NCI-H524 treated with DMSO at 0.1 percent for 48 hours (cell line): ENCODE measurements around the gene TMEM14A.
"Not testable (repeated sequence)": the region's sequence is repeated elsewhere in the genome, so short reads cannot be mapped to it uniquely, and the experiment has no call there.

ENCODE experiments used
- DNase-seq: peaks from one replicate; lab custom pipeline; 2025; lab: John Stamatoyannopoulos, UW

The TMEM14A gene, protein sequence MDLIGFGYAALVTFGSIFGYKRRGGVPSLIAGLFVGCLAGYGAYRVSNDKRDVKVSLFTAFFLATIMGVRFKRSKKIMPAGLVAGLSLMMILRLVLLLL

GRCh38 chr6:52670502-52671409 is at the start of gene TMEM14A:
TSS of gene TMEM14A (plus strand) at chr6:52671113. CDS start at chr6:52677103, 5,990 bp downstream.
- DNase-seq = peak; percentile 74

DNA sequence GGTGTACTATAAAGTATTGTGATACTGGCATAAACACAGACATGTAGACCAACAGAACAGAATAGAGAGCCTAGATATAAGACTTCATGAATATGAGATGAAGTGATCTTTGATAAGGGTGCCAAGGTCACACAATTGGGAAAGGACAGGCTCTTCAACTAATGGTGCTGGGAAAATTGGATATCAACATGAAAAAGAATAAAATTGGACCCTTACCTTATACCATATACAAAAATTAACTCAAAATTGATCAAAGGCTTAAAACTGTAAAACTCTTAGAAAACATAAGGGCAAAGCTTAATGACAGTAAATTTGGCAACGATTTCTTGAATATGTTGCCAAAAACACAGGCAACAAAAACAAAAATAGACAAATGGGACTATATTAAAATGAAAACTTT is 49.3 kb upstream of the TMEM14A start:
- no peak for DNase-seq

- no peak for DNase-seq
These were observed 48.1 kb upstream of the TMEM14A start for GRCh38 chr6:52622810-52623209.

GRCh38 chr6:52632011-52632410 is 38.9 kb upstream of the TMEM14A start:
- DNase-seq = no peak

- DNase-seq = no peak
These were observed 36.7 kb upstream of the TMEM14A start for GRCh38 chr6:52634211-52634610.

DNA sequence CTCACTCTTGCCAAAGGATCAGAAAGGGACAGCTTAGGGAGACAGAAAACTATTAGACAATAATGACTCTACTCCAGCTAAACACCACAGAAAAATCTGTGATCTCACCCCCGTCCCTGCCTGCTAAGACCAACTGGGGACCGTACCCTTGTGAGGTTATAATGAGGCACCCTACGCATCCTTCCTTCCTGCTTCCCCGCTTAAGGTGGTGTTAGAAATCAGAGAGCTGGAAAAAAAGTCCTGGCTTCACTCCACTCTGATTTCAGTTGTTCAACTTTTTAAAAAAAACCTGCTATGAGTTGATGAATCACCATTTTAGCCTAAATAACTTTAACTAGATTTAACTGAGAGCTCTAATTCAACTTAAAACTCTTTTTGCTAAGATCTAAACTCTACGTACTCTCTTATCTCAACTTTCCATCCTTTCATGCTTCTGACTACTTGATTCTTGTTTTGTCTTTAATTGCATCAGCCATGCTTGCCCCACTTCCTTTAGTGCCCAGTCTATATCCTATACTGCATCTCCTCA is 35.8 kb upstream of the TMEM14A start:
- DNase-seq = no peak

DNA sequence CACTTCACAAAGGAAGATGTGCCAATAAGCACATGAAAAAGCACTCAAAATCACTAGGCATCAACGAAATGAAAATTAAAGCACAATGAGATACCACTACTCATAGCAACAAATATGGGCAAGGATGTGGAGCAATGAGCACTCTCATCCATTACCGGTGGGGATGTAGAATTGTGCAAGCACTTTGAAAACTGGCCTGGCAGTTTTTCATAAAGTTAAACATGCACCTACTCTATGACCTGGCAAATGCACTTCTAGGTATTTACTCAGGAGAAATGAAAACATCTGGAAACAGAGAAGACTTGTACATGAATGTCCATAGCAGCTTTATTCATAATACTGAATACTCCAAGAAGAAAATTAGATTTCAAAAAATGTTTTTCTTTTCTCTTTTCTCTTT is 34.1 kb upstream of the TMEM14A start:
- no peak for DNase-seq

DNA sequence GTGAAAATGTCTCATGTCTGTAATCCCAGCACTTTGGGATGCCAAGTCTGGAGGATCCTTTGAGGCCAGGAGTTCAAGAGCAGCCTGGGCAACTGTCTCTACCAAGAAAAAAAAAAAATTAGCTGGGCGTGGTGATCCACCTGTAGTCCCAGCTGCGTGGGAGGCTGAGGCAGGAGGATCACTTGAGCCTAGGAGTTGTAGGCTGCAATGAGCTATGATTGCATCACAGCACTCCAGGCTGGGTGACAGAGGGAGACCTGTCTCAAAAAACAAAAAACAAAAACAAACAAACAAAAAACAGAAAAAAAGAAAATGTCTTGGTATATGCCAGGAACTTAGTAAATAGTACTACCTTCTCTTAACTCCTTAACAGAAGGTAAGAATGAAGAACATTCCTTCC is 31.4 kb upstream of the TMEM14A start:
- no peak for DNase-seq

GRCh38 chr6:52640170-52640569 is 30.7 kb upstream of the TMEM14A start:
- peak; percentile 3 for DNase-seq

- DNase-seq = peak; percentile 57
These were observed 30.0 kb upstream of the TMEM14A start for GRCh38 chr6:52640916-52641315.

DNA sequence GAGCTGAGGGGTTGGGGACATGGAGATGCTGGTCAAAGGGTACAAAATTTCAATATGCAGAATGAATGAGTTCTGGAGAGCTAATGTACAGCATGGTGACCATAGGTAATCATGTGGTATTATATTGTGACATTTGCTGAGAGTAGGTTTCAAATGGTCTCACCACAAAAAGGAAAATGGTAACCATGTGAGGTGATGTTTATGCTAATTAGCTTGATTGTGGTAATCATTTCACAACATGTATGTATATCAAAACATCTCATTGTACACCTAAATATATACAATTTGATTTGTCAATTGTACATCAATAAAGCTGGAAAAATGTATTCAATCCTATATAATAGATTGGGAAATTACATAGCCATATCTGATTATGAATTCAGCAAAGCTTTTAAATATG is 29.5 kb upstream of the TMEM14A start:
- no peak for DNase-seq

DNA sequence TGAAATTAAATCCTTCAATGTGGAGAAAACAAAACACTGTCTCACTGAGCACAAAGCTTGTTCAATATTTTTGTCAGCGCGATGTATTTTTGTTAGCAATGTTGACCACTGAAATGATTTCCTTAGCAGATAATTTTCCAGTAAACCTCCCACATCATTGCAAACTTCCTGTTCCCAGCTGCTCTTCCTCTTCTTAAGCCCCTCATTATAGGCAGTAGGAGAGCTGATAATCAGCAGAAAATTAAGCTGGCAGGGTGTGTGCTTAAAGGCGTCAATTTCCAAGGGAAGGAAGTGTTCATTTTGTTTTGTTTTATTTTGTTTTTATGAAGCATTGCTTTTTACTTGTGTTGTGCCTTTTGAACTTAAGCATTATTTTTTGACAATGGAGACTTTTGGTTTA is 29.1 kb upstream of the TMEM14A start:
- DNase-seq = peak; percentile 78

DNA sequence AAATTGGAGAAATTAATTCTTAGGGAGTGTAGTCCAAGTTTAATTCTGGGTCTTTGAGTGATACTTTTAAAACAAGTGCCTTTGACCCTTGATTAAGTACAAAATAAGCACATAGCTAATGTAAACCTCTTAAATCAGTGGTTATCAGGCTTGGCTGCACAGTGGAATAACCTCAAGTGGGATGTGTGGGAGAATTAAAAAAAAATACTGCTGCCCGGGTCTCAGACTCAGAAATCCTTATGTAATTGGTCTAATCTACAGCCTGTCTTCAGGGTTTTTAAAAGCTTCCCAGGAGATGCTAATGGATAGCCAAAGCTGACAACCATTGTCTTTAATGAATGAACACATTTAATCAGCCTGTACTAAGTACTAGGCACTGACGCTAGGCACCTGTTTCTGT is 28.5 kb upstream of the TMEM14A start:
- DNase-seq = peak; percentile 58

DNA sequence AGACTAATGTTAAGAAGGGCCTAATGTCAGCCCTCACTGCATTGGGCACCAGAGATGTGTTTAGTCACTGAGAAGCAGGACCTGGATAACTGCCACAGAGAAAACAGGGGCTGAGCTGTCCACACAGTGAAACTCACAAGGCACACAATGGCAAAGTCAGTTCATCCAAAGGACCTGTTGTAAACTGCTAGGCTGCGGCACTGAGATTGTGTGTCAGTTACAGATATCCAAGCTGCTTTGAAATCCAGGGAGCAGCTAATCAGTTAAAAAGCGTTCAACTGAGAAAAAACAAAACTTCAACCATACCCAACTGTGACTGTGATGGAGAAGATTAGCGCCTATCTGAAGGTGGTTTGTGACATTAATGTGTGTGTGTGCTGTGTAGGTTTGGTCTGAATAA is 27.8 kb upstream of the TMEM14A start:
- no peak for DNase-seq

GRCh38 chr6:52644253-52644652 is 26.7 kb upstream of the TMEM14A start:
- no peak for DNase-seq

DNA sequence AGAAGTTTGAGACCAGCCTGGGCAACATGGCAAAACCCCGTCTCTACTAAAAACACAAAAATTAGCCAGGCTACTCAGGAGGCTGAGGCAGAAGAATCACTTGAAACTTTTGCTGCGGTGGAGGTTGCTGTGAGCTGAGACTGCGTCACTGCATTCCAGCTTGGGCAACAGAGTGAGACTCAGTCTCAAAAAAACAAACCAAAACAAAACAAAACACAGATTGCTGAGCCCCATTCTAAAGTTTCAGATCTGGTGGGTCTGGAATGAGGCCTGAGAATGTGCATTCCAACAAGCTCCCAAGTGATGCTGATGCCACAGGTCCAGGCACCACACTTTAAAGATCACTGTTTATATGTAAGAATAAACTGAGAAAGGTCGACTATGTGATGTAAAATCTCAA is 24.9 kb upstream of the TMEM14A start:
- no peak for DNase-seq

DNA sequence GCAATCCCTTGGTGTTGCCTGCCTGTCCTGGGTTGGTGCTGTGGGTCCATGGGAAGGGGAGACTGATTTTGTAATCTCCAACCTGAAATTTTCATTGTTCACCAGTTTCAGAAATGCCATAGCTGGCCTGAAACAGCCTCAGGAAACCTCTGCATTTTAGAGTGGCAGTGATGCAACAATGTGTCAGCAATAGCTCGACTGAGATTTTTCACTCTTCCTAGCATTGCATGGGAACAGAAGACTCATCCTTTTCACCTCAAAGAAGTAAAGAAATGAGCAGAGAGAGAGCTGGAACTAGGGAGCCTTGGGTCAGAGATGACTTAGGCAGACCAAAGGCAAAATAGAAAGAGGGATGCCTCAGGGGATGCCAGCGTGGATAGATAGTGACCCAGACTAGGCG is 23.7 kb upstream of the TMEM14A start:
- DNase-seq = no peak

GRCh38 chr6:52649536-52650160 is 21.3 kb upstream of the TMEM14A start:
- no peak for DNase-seq

- no peak for DNase-seq
These were observed 20.0 kb upstream of the TMEM14A start for GRCh38 chr6:52650941-52651340.

DNA sequence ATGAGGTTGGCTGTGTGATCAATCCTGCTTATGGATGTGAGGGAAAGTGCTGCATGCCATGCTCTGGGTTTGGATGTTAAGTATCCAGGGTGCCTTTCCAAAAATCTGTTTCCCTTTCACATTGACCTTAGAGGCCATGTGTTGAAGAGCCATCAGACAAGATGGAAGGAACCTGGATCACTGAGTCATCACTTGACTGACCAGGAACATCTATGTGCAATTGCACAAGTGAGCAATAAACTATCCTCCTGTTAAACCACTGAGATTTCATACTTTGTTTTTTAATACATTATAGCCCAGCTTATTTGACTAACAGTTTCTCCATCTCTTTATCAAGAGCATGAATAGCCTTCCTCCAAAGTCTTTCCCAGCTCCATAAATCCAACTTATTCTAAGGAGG is 17.8 kb upstream of the TMEM14A start:
- no peak for DNase-seq

DNA sequence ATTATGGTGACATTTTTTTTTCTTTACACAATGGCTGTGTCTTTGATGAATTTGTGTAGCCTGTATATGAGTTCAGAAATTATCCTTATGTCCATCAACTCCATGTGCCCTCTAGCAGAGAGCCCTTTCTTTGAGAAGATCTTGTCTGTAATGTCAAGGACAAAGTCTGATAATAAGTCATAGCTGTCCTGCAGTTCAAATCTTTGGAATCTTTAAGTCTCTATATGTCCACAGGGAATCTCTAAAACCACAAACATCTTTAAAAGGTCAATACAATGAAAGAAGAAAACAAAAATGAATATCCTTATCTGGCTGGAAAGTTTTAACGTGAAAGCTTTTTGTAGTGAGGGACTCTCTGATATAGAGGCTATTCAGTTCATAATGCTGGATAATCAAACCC is 16.9 kb upstream of the TMEM14A start:
- DNase-seq = no peak

DNA sequence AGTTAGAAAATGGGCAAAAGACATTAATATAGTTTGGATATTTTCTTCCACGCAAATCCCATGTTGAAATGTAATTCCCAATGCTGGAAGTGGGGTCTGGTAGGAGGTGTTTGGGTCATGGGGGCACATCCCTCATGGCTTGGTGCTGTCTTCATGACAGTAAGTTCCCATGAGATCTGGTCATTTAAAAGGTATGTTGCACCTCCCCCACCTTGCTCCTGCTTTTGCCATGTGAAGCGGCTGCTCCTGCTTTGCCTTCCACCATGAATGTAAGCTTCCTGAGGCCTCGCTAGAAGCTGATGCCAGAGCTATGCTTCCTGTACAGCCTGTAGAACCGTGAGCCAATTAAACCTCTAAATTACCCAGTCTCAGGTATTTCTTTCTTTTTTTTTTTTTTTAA is 16.3 kb upstream of the TMEM14A start:
- no peak for DNase-seq

GRCh38 chr6:52655941-52656340 is 15.0 kb upstream of the TMEM14A start:
- DNase-seq = not testable (repeated sequence)
